ENCODE measurements around the gene DZIP3.

GRCh38 chr3:108664266-108664665 lies 74.7 kb downstream of the DZIP3 start:
- TF ChIP-seq POLR2A (IDR thresholded peaks at IDR 0.05) = no peak
- TF ChIP-seq, protein P1, sequence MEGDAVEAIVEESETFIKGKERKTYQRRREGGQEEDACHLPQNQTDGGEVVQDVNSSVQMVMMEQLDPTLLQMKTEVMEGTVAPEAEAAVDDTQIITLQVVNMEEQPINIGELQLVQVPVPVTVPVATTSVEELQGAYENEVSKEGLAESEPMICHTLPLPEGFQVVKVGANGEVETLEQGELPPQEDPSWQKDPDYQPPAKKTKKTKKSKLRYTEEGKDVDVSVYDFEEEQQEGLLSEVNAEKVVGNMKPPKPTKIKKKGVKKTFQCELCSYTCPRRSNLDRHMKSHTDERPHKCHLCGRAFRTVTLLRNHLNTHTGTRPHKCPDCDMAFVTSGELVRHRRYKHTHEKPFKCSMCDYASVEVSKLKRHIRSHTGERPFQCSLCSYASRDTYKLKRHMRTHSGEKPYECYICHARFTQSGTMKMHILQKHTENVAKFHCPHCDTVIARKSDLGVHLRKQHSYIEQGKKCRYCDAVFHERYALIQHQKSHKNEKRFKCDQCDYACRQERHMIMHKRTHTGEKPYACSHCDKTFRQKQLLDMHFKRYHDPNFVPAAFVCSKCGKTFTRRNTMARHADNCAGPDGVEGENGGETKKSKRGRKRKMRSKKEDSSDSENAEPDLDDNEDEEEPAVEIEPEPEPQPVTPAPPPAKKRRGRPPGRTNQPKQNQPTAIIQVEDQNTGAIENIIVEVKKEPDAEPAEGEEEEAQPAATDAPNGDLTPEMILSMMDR (IDR thresholded peaks at IDR 0.05) = no peak

Measured in right lobe of liver (tissue), 4 donors.